Liver (tissue), 9 donors: ENCODE measurements around the gene SHROOM1. TPM values are rescaled to one million over a fixed set of nuclear protein-coding genes. Genes with fewer than 3 reads are reported as not detected.

ENCODE experiments used
- DNase-seq: peaks from one replicate; pipeline ENCODE4 v3.0.0-alpha.2; 2017; ENCODE audit warnings: low spot score
- H3K27ac ChIP-seq, 2 donors: one replicate each; pipeline ENCODE4 v1.7.0; 2013; ENCODE audit warnings: inconsistent platforms in 2 of 2, low read length in 2 of 2, control low read depth in 1 of 2, low read depth in 1 of 2, mild to moderate bottlenecking in 1 of 2
- H3K27me3 ChIP-seq, 4 donors: one replicate each; pipeline versions ENCODE4 v1.6.1 to v1.7.0; 2013; ENCODE audit warnings: low read length in 3 of 4, inconsistent platforms in 1 of 4, mild to moderate bottlenecking in 1 of 4, moderate library complexity in 1 of 4; ENCODE audit not compliant: control insufficient read depth in 4 of 4, insufficient read depth in 4 of 4
- H3K36me3 ChIP-seq, 4 donors: one replicate each; pipeline versions ENCODE4 v1.6.1 to v1.7.0; 2013; ENCODE audit warnings: low read length in 3 of 4, mild to moderate bottlenecking in 3 of 4, low read depth in 1 of 4, moderate library complexity in 1 of 4; ENCODE audit not compliant: control insufficient read depth in 4 of 4, insufficient read depth in 3 of 4
- H3K4me1 ChIP-seq, 4 donors: one replicate each; pipeline versions ENCODE4 v1.6.1 to v1.7.0; 2013; ENCODE audit warnings: low read length in 3 of 4, mild to moderate bottlenecking in 3 of 4, moderate library complexity in 1 of 4; ENCODE audit not compliant: control insufficient read depth in 4 of 4, insufficient read depth in 4 of 4
- H3K4me3 ChIP-seq, 3 donors: one replicate each; pipeline versions ENCODE4 v1.6.1 to v1.7.0; 2013; ENCODE audit warnings: low read length in 3 of 3, control low read depth in 1 of 3, low read depth in 1 of 3, mild to moderate bottlenecking in 1 of 3
- H3K9ac ChIP-seq, 2 donors: one replicate each; pipeline ENCODE4 v1.7.0; 2013; ENCODE audit warnings: low read length in 2 of 2, mild to moderate bottlenecking in 2 of 2, moderate library complexity in 2 of 2, control low read depth in 1 of 2, low read depth in 1 of 2
- H3K9me3 ChIP-seq, 4 donors: one replicate each; pipeline versions ENCODE4 v1.6.1 to v1.7.0; 2013; ENCODE audit warnings: low read length in 3 of 4; ENCODE audit not compliant: control insufficient read depth in 4 of 4
- CTCF ChIP-seq: fragments of 150-350 bp; IDR thresholded peaks from 2 replicates; pipeline ENCODE4 v1.5.1; 2017; ENCODE audit warnings: improper control_type of control experiment, low read depth, low read length; ENCODE audit not compliant: missing input control
- EGR1 ChIP-seq, 2 donors: IDR thresholded peaks; 2 replicates each; pipeline ENCODE4 v1.6.1; 2016 to 2018; ENCODE audit warnings: antibody characterized with exemption in 2 of 2, low read depth in 2 of 2
- FOXA1 ChIP-seq: IDR thresholded peaks from 2 replicates; pipeline ENCODE4 v1.6.1; 2016; ENCODE audit warnings: antibody characterized with exemption
- FOXA2 ChIP-seq: IDR thresholded peaks from 2 replicates; pipeline ENCODE4 v1.6.1; 2016; ENCODE audit warnings: antibody characterized with exemption
- GABPA ChIP-seq, 2 donors: IDR thresholded peaks in 1 of 2; conservative IDR thresholded peaks in 1 of 2; 2 replicates each; pipeline ENCODE4 v1.6.1; 2016; ENCODE audit warnings: antibody characterized with exemption in 2 of 2, mild to moderate bottlenecking in 1 of 2, moderate library complexity in 1 of 2
- HNF4A ChIP-seq, 2 donors: conservative IDR thresholded peaks; 2 replicates each; pipeline ENCODE4 v1.6.1; 2016; ENCODE audit warnings: antibody characterized with exemption in 2 of 2, mild to moderate bottlenecking in 2 of 2
- HNF4G ChIP-seq: IDR thresholded peaks from 2 replicates; pipeline ENCODE4 v1.6.1; 2016; ENCODE audit warnings: antibody characterized with exemption
- JUND ChIP-seq, 2 donors: IDR thresholded peaks; 2 replicates each; pipeline ENCODE4 v1.6.1; 2016; ENCODE audit warnings: antibody characterized with exemption in 2 of 2
- NR2F2 ChIP-seq: IDR thresholded peaks from 2 replicates; pipeline ENCODE4 v1.6.1; 2016; ENCODE audit warnings: antibody characterized with exemption
- RAD21 ChIP-seq, 2 donors: IDR thresholded peaks; 2 replicates each; pipeline ENCODE4 v1.6.1; 2016; ENCODE audit warnings: antibody characterized with exemption in 2 of 2, mild to moderate bottlenecking in 2 of 2
- REST ChIP-seq: IDR thresholded peaks from 2 replicates; pipeline ENCODE4 v1.6.1; 2016; ENCODE audit warnings: antibody characterized with exemption, mild to moderate bottlenecking
- RXRA ChIP-seq, 2 donors: IDR thresholded peaks; 2 replicates each; pipeline ENCODE4 v1.6.1; 2017 to 2018; ENCODE audit warnings: antibody characterized with exemption in 2 of 2, mild to moderate bottlenecking in 1 of 2
- SP1 ChIP-seq: IDR thresholded peaks from 2 replicates; pipeline ENCODE4 v1.6.1; 2018; ENCODE audit warnings: antibody characterized with exemption, mild to moderate bottlenecking
- TAF1 ChIP-seq: conservative IDR thresholded peaks from 2 replicates; pipeline ENCODE4 v1.6.1; 2016; ENCODE audit warnings: antibody characterized with exemption, mild to moderate bottlenecking
- YY1 ChIP-seq: IDR thresholded peaks from 2 replicates; pipeline ENCODE4 v1.6.1; 2016; ENCODE audit warnings: antibody characterized with exemption, mild to moderate bottlenecking
- WGBS: extraction: QIAGEN DNeasy Blood & Tissue Kit; methylation state at CpG from one replicate; pipeline ENCODE4 v1.1.7; 2013; 5-methylcytosine and 5-hydroxymethylcytosine counted together
- polyA plus RNA-seq, 2 donors: library from polyadenylated mRNA; stranded (reverse) in 1 of 2; unstranded in 1 of 2; fragments of 200-250 nt in 1 of 2; fragments of >200 nt in 1 of 2; fragmentation: Nextera tagmentation in 1 of 2; extraction: Ambion mirVana in 1 of 2; gene quantifications; one replicate each; pipeline versions ENCODE4 v1.2.1 to v1.2.3, GENCODE V29; 2013 to 2015
- total RNA-seq, 2 donors: library from RNA; depleted of rRNA; stranded (reverse); fragments of >200 nt; gene quantifications; one replicate each; pipeline ENCODE4 v1.2.3, GENCODE V29; 2014
- TF ChIP-seq, protein P1 (sequence below): IDR thresholded peaks from 2 replicates; pipeline ENCODE4 v1.6.1; 2016; ENCODE audit warnings: antibody characterized with exemption
- TF ChIP-seq, protein P2 (sequence below): IDR thresholded peaks from 2 replicates; pipeline ENCODE4 v1.6.1; 2016; ENCODE audit warnings: antibody characterized with exemption
- TF ChIP-seq, protein P3 (sequence below): IDR thresholded peaks from 2 replicates; pipeline ENCODE4 v1.6.1; 2016; ENCODE audit warnings: antibody characterized with exemption
- donor health status: healthy.
- donor health status: healthy.
- donor health status: healthy.
- donor health status: healthy.
- donor health status: healthy.

The SHROOM1 gene
- total and polyA plus RNA-seq, 4 donors, result 6.1 to 28.5 (median 18.3) TPM

GRCh38 chr5:132839426-132840301 is 9.2 kb upstream of the SHROOM1 start (continued):
- TF ChIP-seq GABPA (IDR thresholded peaks at IDR 0.05 in 1 of 2, conservative IDR thresholded peaks at IDR 0.05 in 1 of 2), result peak in 1 of 2 donors; percentile 58
- peak; percentile 61 for TF ChIP-seq FOXA2
- peak; percentile 88 for TF ChIP-seq REST

DNA sequence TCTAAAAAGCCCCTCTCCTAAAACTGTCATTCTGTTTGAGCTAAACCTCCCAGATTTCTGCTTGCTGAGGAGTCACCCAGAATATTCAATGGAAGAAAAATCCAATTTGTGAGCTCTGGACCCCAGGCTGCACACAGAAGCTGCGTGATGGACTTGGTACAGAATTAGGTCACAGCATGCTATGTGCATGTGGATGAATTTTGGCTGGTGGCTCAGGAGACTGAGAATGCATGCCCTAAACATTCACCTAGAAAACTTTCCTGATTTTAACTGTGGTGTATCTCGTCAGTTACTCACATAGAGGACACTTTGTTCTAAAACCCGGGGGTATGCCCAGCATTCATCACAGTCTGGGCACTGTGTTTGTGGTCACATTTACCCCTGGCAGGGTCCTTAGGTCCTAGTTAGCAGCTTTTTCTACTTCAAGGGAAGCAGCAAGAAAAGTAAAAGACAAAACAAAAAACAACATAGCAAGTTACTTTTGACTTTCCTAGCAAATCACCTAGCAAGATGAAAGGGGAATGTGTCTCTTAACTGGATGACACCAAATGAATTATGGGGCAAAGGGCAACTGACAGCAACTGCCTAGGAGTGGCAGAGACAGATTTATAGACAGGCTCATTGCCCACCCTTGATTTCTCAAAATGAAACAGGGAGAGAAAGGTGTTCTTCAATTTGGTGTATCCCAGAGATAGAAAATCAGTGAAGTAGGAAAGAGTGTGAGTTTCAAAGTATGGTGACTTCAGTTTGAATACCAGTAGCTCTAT is 8.3 kb upstream of the SHROOM1 start:
- peak overlapping the region; percentile 57 to 70 for H3K9ac ChIP-seq
- DNase-seq, result no peak
- no peak for TF ChIP-seq FOXA2
- TF ChIP-seq RAD21 (IDR thresholded peaks at IDR 0.05), result no peak
- no peak for TF ChIP-seq CTCF
- TF ChIP-seq, protein P1, sequence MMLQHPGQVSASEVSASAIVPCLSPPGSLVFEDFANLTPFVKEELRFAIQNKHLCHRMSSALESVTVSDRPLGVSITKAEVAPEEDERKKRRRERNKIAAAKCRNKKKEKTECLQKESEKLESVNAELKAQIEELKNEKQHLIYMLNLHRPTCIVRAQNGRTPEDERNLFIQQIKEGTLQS, result no peak
- TF ChIP-seq GABPA (IDR thresholded peaks at IDR 0.05 in 1 of 2, conservative IDR thresholded peaks at IDR 0.05 in 1 of 2), result peak in 1 of 2 donors; percentile 11
- no peak for TF ChIP-seq FOXA1
- peak; percentile 83 for TF ChIP-seq SP1
- TF ChIP-seq NR2F2, result no peak
- TF ChIP-seq TAF1, result peak; percentile 45
- TF ChIP-seq, protein P2, sequence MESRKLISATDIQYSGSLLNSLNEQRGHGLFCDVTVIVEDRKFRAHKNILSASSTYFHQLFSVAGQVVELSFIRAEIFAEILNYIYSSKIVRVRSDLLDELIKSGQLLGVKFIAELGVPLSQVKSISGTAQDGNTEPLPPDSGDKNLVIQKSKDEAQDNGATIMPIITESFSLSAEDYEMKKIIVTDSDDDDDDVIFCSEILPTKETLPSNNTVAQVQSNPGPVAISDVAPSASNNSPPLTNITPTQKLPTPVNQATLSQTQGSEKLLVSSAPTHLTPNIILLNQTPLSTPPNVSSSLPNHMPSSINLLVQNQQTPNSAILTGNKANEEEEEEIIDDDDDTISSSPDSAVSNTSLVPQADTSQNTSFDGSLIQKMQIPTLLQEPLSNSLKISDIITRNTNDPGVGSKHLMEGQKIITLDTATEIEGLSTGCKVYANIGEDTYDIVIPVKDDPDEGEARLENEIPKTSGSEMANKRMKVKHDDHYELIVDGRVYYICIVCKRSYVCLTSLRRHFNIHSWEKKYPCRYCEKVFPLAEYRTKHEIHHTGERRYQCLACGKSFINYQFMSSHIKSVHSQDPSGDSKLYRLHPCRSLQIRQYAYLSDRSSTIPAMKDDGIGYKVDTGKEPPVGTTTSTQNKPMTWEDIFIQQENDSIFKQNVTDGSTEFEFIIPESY, result no peak
- TF ChIP-seq REST, result no peak
- peak; percentile 92 for TF ChIP-seq HNF4A (conservative IDR thresholded peaks at IDR 0.05)
- peak; percentile 68 to 75 for TF ChIP-seq RXRA (IDR thresholded peaks at IDR 0.05)
- TF ChIP-seq EGR1 (IDR thresholded peaks at IDR 0.05; ENCODE audit: low read depth in 2 of 2), result peak in 1 of 2 donors; percentile 24
- no peak for TF ChIP-seq JUND (IDR thresholded peaks at IDR 0.05)
- peak; percentile 70 for TF ChIP-seq HNF4G
- TF ChIP-seq, protein P3, sequence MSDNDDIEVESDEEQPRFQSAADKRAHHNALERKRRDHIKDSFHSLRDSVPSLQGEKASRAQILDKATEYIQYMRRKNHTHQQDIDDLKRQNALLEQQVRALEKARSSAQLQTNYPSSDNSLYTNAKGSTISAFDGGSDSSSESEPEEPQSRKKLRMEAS, result no peak
- peak; percentile 22 for TF ChIP-seq YY1

More for the DNA sequence above, 8.3 kb upstream of the SHROOM1 start:
- H3K27me3 ChIP-seq, result no peaks in the 10 kb centered on the region
- H3K36me3 ChIP-seq, result no peaks in the 10 kb centered on the region
- H3K4me3 ChIP-seq, result no peak overlapping the region
- peaks cover 6 to 42% (median 15%) of the 10 kb centered on the region in 4 donors for H3K4me1 ChIP-seq
- peak overlapping the region; percentile 91 to 98 for H3K27ac ChIP-seq
- WGBS, result 33% methylated on average over 3 of the region's 3 CpGs
- no peaks in the 10 kb centered on the region for H3K9me3 ChIP-seq
